ENCODE data around the gene PCNX1.
"Not testable (repeated sequence)": the region's sequence is repeated elsewhere in the genome, so short reads cannot be mapped to it uniquely, and the experiment has no call there.

The PCNX1 gene

GRCh38 chr14:70907176-70907995, at the start of gene PCNX1:
Gene PCNX1, plus strand, starts transcription at chr14:70907459. Its CDS starts 392 bp downstream, at chr14:70907851.
- DNase-seq (ENCODE audit: low read depth in 2 of 2): peak; percentile 74 to 79

GRCh38 chr14:70857496-70857890, 49.8 kb upstream of the PCNX1 start:
- no peak for DNase-seq (ENCODE audit: low read depth in 2 of 2)

- no peak for DNase-seq (ENCODE audit: low read depth in 2 of 2)
These were observed 48.6 kb upstream of the PCNX1 start for GRCh38 chr14:70858641-70859040.

GRCh38 chr14:70866992-70867391, 40.3 kb upstream of the PCNX1 start:
- DNase-seq (ENCODE audit: low read depth in 2 of 2): not testable (repeated sequence)

DNA sequence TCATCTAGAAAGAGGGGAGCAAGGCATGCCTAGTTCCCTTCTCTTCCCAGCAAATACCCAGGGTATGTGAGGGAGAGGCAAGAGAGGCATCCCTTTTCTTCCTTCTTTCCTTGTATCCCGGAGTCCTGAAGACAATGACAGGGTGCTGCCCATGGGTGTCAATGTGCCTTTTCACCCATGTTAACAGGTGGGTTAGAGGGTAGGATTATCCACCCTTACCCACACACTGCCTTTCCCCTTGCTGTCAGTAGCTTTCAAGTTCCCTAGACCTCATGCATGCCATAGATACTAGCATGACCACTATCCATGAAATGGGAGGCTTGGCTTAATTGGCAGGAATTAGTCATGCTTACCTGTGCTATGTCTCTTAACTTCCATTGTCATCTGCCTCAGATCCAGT, 36.3 kb upstream of the PCNX1 start:
- no peak for DNase-seq (ENCODE audit: low read depth in 2 of 2)

- DNase-seq (ENCODE audit: low read depth in 2 of 2): no peak
These were observed 35.2 kb upstream of the PCNX1 start for GRCh38 chr14:70871863-70872677.

DNA sequence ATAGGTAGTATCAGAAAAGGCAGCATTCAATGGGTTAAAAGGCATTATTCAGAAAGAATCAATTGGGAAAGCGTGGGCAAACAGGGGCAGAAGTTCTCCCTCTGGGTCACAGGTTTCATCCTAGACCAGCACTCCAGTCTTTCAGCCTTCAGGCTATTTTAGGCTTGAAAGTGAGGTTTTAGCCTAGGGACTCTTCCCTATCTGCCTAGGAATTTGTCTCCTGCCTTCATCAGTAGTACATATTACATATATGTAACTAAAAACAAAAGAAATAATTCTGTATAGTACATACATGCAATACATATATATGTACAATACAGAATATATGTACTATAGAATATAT, 34.6 kb upstream of the PCNX1 start:
- DNase-seq (ENCODE audit: low read depth in 2 of 2): no peak

- DNase-seq (ENCODE audit: low read depth in 2 of 2): no peak
These were observed 33.6 kb upstream of the PCNX1 start for GRCh38 chr14:70873627-70874026.

GRCh38 chr14:70875811-70876460, 31.3 kb upstream of the PCNX1 start:
- DNase-seq (ENCODE audit: low read depth in 2 of 2): not testable (repeated sequence)

DNA sequence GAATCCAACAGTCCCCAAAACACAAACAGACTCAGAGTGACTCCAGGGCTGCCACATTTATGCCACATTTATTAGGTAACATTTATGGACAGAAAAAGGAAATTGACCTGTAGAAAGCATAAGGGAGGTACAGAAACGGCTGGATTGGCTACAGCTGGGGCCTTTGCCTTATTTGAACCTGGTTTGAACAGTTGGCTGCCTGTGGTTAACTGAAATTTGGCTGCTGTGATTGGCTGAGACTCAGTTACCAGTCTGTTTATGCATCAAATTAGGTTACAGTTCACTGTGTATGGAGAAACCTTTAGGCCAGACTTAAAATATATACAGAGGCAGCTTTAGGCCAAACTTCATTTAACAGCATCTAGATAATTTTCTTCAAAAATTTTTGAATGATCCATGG, 27.8 kb upstream of the PCNX1 start:
- no peak for DNase-seq (ENCODE audit: low read depth in 2 of 2)

DNA sequence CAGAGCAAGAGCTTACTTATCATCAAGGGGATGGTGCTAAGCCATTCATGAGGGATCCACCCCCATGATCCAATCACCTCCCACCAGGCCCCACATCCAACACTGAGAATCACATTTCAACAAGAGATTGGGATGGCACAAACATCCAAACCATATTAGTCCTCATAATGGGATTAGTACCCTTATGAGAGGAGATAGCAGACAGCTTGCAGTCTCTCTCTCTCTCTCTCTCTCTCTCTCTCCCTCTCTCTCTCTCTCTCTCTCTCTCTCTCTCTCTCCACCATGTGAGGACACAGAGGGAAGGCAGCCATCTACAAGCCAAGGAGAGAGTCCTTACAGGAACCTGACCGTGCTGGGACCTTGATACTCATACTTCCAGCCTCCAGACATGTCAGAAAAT, 26.4 kb upstream of the PCNX1 start:
- not testable (repeated sequence) for DNase-seq (ENCODE audit: low read depth in 2 of 2)

DNA sequence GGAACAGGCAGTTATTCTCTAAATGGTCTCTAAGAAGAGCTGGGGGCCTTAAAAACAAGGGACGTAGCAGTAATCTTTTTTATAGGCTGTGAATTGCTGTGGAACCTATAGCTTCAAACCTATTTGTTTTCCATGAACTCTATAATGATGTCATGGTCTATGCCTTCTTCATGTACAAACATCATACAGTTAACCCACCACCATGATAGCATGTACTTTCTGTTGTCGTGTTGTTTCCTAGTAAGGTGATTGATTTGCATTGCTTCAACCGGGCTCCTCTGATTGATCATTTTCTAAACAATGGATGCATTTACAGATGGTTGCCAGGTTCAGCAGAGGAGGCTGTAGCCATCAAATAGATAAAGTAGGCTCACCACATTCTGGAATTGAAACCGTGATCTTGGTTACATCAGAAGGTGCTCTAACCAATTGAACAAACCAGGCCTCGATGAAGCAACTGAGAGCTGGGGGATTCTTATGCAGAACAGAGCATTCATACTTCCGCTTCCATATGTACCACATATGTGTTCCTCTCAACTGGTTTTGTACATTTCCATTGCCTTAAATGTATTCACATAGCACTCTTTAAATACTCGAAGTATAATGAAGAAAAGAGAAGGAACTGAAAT, 25.6 kb upstream of the PCNX1 start:
- DNase-seq (ENCODE audit: low read depth in 2 of 2): no peak

- DNase-seq (ENCODE audit: low read depth in 2 of 2): no peak
These were observed 24.3 kb upstream of the PCNX1 start for GRCh38 chr14:70882776-70883492.

GRCh38 chr14:70884595-70885342, 22.5 kb upstream of the PCNX1 start:
- no peak for DNase-seq (ENCODE audit: low read depth in 2 of 2)

- DNase-seq (ENCODE audit: low read depth in 2 of 2): no peak
These were observed 21.8 kb upstream of the PCNX1 start for GRCh38 chr14:70885343-70886022.

GRCh38 chr14:70886421-70887206, 20.6 kb upstream of the PCNX1 start:
- no peak for DNase-seq (ENCODE audit: low read depth in 2 of 2)

DNA sequence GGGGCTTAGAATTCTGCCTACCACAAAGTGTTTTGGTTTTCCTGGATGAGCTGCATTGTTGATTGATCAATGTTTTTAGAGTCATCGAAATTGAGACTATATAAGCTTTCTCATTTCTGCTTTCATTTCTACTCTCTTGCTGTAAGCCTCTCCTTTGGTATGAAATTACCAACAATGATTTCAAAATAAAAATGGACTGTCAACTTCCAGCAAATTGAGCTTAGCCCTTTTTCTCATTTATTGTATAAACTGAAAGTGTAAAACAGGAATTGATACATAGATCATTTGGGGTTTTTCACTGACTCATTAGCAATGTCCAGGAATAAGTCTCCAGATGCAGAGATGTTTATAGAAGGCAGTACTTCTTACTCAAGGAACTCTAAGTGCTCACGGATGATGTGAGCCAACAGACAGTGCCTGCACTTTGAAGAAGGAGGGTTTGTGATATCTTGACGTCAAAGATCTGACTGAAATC, 20.0 kb upstream of the PCNX1 start:
- no peak for DNase-seq (ENCODE audit: low read depth in 2 of 2)

GRCh38 chr14:70887737-70888499, 19.3 kb upstream of the PCNX1 start:
- DNase-seq (ENCODE audit: low read depth in 2 of 2): no peak

Data from stimulated activated CD8-positive, alpha-beta memory T cell treated with anti-CD3 and anti-CD28 coated beads, Interleukin-7, amount 100 ng/mL, for 1 hour (primary cell).